ENCODE measurements around the gene SRP19.
"Not testable (repeated sequence)": the region's sequence is repeated elsewhere in the genome, so short reads cannot be mapped to it uniquely, and the experiment has no call there.

DNA sequence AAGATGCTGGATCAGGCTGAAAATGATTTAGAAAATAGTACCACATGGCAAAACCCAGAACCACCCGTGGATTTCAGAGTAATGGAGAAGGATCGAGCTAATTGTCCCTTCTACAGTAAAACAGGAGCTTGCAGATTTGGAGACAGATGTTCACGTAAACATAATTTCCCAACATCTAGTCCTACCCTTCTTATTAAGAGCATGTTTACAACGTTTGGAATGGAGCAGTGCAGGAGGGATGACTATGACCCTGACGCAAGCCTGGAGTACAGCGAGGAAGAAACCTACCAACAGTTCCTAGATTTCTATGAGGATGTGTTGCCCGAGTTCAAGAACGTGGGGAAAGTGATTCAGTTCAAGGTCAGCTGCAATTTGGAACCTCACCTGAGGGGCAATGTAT is 31.0 kb downstream of the SRP19 start:
- TF ChIP-seq ZNF431 (CRISPR knock-in tag; IDR thresholded peaks at IDR 0.05); MAFK (IDR thresholded peaks at IDR 0.05; ENCODE audit: low read length); RBFOX2 (IDR thresholded peaks at IDR 0.05; ENCODE audit: low read depth, low read length); SRF (CRISPR knock-in tag; IDR thresholded peaks at IDR 0.05); PYGO2 (tag; IDR thresholded peaks at IDR 0.05); PURB (CRISPR knock-in tag; IDR thresholded peaks at IDR 0.05; ENCODE audit: low read depth); RFX1 (IDR thresholded peaks at IDR 0.05); ELF1 (tag; IDR thresholded peaks at IDR 0.05): not testable (repeated sequence)
